Right atrium auricular region (tissue), 2 donors: ENCODE data around the gene IQGAP2. TPM values are rescaled to one million over a fixed set of nuclear protein-coding genes. Genes with fewer than 3 reads are reported as not detected.
A peak's percentile ranks its signal among the peaks of the same experiment; 100 is the strongest.

ENCODE experiments used
- DNase-seq: peaks from one replicate; pipeline ENCODE4 v3.0.0-alpha.2; 2019; ENCODE audit warnings: low spot score
- H3K27ac ChIP-seq, 2 donors: fragments of 200-600 bp; sonication (generic); 1 replicate in 1 of 2; 2 replicates in 1 of 2; pipeline ENCODE4 v1.5.1; 2016 to 2019
- H3K27me3 ChIP-seq, 2 donors: fragments of 200-600 bp; sonication (generic); one replicate each; pipeline versions ENCODE4 v1.5.1 to v1.6.0; 2017 to 2019
- H3K36me3 ChIP-seq: fragments of 200-600 bp; sonication (generic); one replicate; pipeline ENCODE4 v1.5.1; 2016
- H3K4me1 ChIP-seq, 2 donors: fragments of 200-600 bp; sonication (generic); one replicate each; pipeline versions ENCODE4 v1.5.1 to v1.6.0; 2017 to 2019
- H3K4me3 ChIP-seq, 2 donors: fragments of 200-600 bp; sonication (generic); 1 replicate in 1 of 2; 2 replicates in 1 of 2; pipeline ENCODE4 v1.5.1; 2017 to 2019; ENCODE audit warnings: mild to moderate bottlenecking in 1 of 2, moderate library complexity in 1 of 2
- H3K9me3 ChIP-seq, 2 donors: fragments of 200-600 bp; sonication (generic); one replicate each; pipeline ENCODE4 v1.5.1; 2019
- total RNA-seq, 2 donors: library from RNA; depleted of rRNA; stranded (reverse); fragments of >200 nt; gene quantifications; one replicate each; pipeline ENCODE4 v1.1.0, GENCODE V29; 2016
- TF ChIP-seq, protein P1 (sequence below), 2 donors: fragments of 200-600 bp; sonication (generic); IDR thresholded peaks; one replicate each; pipeline ENCODE4 v1.5.1; 2019; ENCODE audit warnings: antibody characterized with exemption in 2 of 2

Gene IQGAP2
- total RNA-seq, 2 donors from 2014 or later = 5.4 to 12.3 TPM

DNA sequence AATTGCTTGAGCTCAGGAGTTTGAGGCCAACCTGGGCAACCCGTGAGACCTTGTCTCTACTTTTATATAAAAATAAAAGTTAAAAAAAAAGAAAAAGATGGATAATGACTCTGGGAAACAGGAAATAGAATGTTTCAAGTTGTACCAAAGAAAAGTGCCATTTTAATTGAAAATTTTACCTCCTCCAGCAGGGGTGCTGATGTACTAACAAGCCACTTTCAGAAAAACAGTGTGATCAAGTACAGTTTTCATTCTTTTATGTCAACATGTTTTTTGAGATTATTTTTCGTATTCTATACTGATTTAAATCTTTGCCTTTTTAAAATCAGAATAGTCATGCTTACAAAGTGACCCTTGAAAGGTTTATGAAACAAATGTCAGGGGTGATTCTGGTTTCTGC is 343.6 kb downstream of the IQGAP2 start:
- H3K9me3 ChIP-seq = no peaks in the 10 kb centered on the region
- no peak for DNase-seq
- TF ChIP-seq, protein P1, sequence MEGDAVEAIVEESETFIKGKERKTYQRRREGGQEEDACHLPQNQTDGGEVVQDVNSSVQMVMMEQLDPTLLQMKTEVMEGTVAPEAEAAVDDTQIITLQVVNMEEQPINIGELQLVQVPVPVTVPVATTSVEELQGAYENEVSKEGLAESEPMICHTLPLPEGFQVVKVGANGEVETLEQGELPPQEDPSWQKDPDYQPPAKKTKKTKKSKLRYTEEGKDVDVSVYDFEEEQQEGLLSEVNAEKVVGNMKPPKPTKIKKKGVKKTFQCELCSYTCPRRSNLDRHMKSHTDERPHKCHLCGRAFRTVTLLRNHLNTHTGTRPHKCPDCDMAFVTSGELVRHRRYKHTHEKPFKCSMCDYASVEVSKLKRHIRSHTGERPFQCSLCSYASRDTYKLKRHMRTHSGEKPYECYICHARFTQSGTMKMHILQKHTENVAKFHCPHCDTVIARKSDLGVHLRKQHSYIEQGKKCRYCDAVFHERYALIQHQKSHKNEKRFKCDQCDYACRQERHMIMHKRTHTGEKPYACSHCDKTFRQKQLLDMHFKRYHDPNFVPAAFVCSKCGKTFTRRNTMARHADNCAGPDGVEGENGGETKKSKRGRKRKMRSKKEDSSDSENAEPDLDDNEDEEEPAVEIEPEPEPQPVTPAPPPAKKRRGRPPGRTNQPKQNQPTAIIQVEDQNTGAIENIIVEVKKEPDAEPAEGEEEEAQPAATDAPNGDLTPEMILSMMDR (IDR thresholded peaks at IDR 0.05) = no peak
- H3K36me3 ChIP-seq = no peaks in the 10 kb centered on the region
- no peaks in the 10 kb centered on the region for H3K4me1 ChIP-seq
- no peak overlapping the region for H3K4me3 ChIP-seq
- H3K27me3 ChIP-seq = no peaks in the 10 kb centered on the region
- no peak overlapping the region for H3K27ac ChIP-seq

DNA sequence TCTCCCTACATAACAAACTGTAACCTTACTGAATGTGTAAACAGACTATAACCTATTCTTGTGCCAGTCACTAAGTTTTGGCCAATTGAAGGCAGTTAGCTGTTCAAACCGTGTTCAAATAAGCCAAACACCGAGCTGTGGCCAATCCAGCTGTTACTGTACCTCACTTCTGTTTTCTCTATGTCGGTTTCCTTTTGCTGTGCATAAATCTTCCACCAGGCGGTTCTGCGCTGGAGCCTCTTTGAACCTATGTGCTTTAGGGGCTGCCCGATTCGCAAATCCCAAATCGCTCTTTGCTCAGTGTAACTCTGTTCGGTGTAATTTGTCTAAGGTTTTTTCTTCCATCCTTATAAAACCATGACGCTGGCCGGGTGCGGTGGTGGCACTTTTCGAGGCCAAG is 344.6 kb downstream of the IQGAP2 start:
- H3K27me3 ChIP-seq = no peaks in the 10 kb centered on the region
- H3K36me3 ChIP-seq = no peaks in the 10 kb centered on the region
- TF ChIP-seq, protein P1 (IDR thresholded peaks at IDR 0.05) = no peak
- no peak overlapping the region for H3K27ac ChIP-seq
- H3K9me3 ChIP-seq = no peaks in the 10 kb centered on the region
- no peaks in the 10 kb centered on the region for H3K4me1 ChIP-seq
- no peak for DNase-seq
- no peak overlapping the region for H3K4me3 ChIP-seq

DNA sequence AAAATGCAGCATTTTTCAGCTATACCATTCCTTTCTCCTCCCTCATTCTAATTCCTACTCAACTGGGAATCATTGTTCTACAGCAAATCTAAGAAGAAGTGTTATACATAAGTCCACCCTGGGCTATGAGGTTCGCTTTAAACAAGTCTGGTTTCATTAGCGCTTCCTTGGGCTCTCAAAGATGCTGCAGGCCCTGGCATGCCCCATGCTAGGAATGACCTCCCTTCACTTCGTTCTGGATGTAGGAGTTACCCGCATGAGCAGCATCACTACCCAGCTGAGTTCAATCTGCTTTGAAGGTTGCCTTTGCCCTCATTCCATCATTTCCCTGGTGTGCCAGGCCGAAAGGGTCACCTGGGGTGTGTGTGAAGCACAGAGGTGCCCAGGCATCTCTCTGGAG is 348.2 kb downstream of the IQGAP2 start:
- Histone ChIP-seq H3K27me3 (no peaks in the 10 kb centered on the region), H3K9me3 (no peaks in the 10 kb centered on the region), H3K4me1 (no peaks in the 10 kb centered on the region), H3K36me3 (no peaks in the 10 kb centered on the region), H3K27ac (no peak overlapping the region), H3K4me3 (no peak overlapping the region)
- TF ChIP-seq, protein P1 (IDR thresholded peaks at IDR 0.05) = no peak
- DNase-seq = no peak

- H3K4me3 ChIP-seq = no peak overlapping the region
- DNase-seq = peak; percentile 54
- no peaks in the 10 kb centered on the region for H3K36me3 ChIP-seq
- TF ChIP-seq, protein P1 (IDR thresholded peaks at IDR 0.05) = no peak
- H3K9me3 ChIP-seq = no peaks in the 10 kb centered on the region
- H3K4me1 ChIP-seq = no peaks in the 10 kb centered on the region
- no peaks in the 10 kb centered on the region for H3K27me3 ChIP-seq
- no peak overlapping the region for H3K27ac ChIP-seq
These were observed 351.6 kb downstream of the IQGAP2 start for GRCh38 chr5:76754668-76755078.

DNA sequence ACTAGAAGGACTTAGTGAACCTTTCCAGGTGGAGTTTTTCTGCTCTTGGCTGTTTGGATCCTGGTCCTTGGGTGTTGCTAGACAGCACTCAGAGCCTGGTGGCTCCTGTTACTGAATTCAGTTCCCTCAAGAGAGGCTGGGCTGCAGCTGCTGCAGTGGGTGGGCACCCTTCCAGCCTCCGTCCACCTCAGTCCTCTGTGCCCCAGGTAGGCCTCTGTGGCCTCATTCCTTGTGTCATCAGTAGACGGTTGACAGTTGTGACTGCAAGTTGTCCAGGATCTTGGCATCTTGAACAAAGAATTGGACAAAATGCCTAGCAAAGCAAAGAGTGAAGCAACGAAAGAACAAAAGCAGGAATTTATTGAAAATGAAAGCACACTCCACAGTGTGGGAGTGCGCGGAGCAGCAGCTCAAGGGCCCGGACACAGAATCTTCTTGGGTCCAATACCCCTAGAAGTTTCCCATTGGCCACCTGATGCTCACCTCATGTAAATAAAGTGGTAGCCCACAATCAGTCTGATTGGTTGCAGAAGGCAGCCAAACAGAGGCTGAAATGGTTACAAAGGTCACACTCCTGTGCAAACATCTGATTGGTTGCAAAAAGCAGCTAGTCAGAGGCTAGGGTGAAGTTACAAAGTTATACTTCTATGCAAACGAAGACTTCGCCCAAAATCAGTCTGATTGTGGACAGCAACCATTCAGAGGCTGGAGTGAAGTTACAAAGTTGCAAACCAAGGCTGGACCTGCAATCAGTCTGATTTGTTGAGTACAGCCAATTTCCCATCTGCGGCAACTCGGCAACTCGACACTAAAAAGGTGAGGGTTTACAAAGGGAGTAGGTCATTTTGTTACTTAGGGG is 352.9 kb downstream of the IQGAP2 start:
- peak; percentile 43 for DNase-seq
- H3K27me3 ChIP-seq = no peaks in the 10 kb centered on the region
- no peaks in the 10 kb centered on the region for H3K36me3 ChIP-seq
- no peak overlapping the region for H3K4me3 ChIP-seq
- no peaks in the 10 kb centered on the region for H3K9me3 ChIP-seq
- no peaks in the 10 kb centered on the region for H3K4me1 ChIP-seq
- no peak overlapping the region for H3K27ac ChIP-seq
- TF ChIP-seq, protein P1 (IDR thresholded peaks at IDR 0.05) = no peak
